ENCODE results near the gene MYLK4.

GRCh38 chr6:2751871-2752270, 1.1 kb upstream of the MYLK4 start:
- TF ChIP-seq CTCF (IDR thresholded peaks at IDR 0.05) (no peak), EP300 (IDR thresholded peaks at IDR 0.05; ENCODE audit: low read depth) (no peak), POLR2A (IDR thresholded peaks at IDR 0.05) (no peak), POLR2AphosphoS5 (IDR thresholded peaks at IDR 0.05) (no peak)

All from transverse colon (tissue), 4 donors.